Neural crest cell (in vitro differentiated cells): ENCODE results near the gene RAP1GDS1. TPM values are rescaled to one million over a fixed set of nuclear protein-coding genes. Genes with fewer than 3 reads are reported as not detected.
"Not testable (repeated sequence)": the region's sequence is repeated elsewhere in the genome, so short reads cannot be mapped to it uniquely, and the experiment has no call there.

Experiments
- DNase-seq: peaks from one replicate; pipeline ENCODE4 v3.0.0; 2021; ENCODE audit warnings: low read depth, mixed read lengths, low spot score
- H3K27ac Mint-ChIP-seq: one replicate; pipeline ENCODE4 v1.8.0; 2021; ENCODE audit warnings: mild to moderate bottlenecking, mixed read lengths; ENCODE audit not compliant: unreplicated experiment
- H3K27me3 Mint-ChIP-seq: 2 replicates; pipeline ENCODE4 v1.8.0; 2021; ENCODE audit warnings: low read depth, mild to moderate bottlenecking, mixed read lengths
- H3K36me3 Mint-ChIP-seq: 2 replicates; pipeline ENCODE4 v1.8.0; 2021; ENCODE audit warnings: low read depth, mild to moderate bottlenecking, mixed read lengths
- H3K4me1 Mint-ChIP-seq: 2 replicates; pipeline ENCODE4 v1.8.0; 2021; ENCODE audit warnings: mixed read lengths
- H3K4me3 Mint-ChIP-seq: one replicate; pipeline ENCODE4 v1.8.0; 2021; ENCODE audit warnings: mild to moderate bottlenecking, mixed read lengths
- H3K9me3 Mint-ChIP-seq: 2 replicates; pipeline ENCODE4 v1.8.0; 2021; ENCODE audit warnings: mixed read lengths
- CTCF ChIP-seq: fragments of 200-600 bp; sonication (generic); conservative IDR thresholded peaks from 2 replicates; pipeline ENCODE4 v1.5.0; 2021; ENCODE audit warnings: antibody characterized with exemption, mild to moderate bottlenecking
- total RNA-seq: library from RNA; stranded (reverse); gene quantifications from 2 replicates; pipeline ENCODE4 v1.2.1, GENCODE V29; 2021

Gene RAP1GDS1
- total RNA-seq, 1 donor from 2014 or later, result 46.3 TPM

DNA sequence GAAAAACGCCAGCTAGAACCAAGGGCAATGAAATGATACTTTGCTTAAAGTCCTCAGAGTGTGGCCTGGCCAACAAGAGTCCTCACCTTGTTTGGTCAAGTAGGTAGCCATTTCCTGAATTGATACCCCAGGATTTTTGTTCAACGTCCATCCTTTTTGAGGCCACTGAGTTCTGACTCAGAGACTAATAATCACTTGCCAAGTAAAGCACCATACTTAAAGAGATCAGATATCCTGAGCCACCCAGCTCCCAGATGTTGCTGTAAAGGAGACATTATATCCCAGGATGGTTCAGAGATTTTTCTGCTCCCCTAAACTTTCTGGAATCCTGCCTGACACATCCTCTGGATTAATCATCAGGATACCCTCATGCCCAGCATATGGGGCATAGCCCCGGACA is 190.9 kb downstream of the RAP1GDS1 start:
- no peaks in the 10 kb centered on the region for H3K4me1 Mint-ChIP-seq
- no peaks in the 10 kb centered on the region for H3K27me3 Mint-ChIP-seq
- no peak for TF ChIP-seq CTCF
- H3K36me3 Mint-ChIP-seq, result peaks cover 15% of the 10 kb centered on the region
- H3K4me3 Mint-ChIP-seq, result no peak overlapping the region
- no peak for DNase-seq
- no peak overlapping the region for H3K27ac Mint-ChIP-seq
- peaks cover 7% of the 10 kb centered on the region for H3K9me3 Mint-ChIP-seq

GRCh38 chr4:98457422-98457821 is 196.2 kb downstream of the RAP1GDS1 start:
- peaks cover 11% of the 10 kb centered on the region for H3K36me3 Mint-ChIP-seq
- H3K4me1 Mint-ChIP-seq, H3K27me3 Mint-ChIP-seq, H3K27ac Mint-ChIP-seq, DNase-seq, H3K4me3 Mint-ChIP-seq: not testable (repeated sequence)
- peaks cover 12% of the 10 kb centered on the region for H3K9me3 Mint-ChIP-seq

DNA sequence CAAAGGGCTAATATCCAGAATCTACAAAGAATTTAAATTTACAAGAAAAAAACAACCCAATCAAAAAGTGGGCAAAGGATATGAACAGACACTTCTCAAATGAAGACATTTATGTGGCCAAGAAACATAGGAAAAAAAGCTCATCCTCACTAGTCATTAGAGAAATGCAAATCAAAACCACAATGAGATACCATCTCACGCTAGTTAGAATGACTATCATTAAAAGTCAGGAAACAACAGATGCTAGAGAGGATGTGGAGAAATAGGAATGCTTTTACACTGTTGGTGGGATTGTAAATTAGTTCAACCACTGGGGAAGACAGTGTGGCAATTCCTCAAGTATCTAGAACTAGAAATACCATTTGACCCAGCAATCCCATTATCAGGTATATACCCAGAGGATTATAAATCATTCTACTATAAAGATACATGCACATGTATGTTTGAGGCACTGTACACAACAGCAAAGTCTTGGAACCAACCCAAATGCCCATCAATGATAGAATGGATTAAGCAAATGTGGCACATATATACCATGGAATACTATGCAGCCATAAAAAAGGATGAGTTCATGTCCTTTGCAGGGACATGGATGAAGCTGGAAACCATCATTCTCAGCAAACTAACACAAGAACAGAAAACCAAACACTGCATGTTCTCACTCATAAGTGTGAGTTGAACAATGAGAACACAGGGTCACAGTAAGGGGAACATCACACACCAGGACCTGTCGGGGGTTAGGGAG is 200.1 kb downstream of the RAP1GDS1 start:
- H3K27me3 Mint-ChIP-seq, H3K27ac Mint-ChIP-seq, H3K9me3 Mint-ChIP-seq, H3K4me1 Mint-ChIP-seq, DNase-seq, H3K36me3 Mint-ChIP-seq, H3K4me3 Mint-ChIP-seq: not testable (repeated sequence)

- no peak for TF ChIP-seq CTCF
- Mint-ChIP-seq H3K4me1 (peaks cover 2% of the 10 kb centered on the region), H3K27me3 (no peaks in the 10 kb centered on the region), H3K9me3 (peaks cover 5% of the 10 kb centered on the region), H3K4me3 (no peak overlapping the region), H3K36me3 (peaks cover 3% of the 10 kb centered on the region), H3K27ac (no peak overlapping the region)
- no peak for DNase-seq
Observed at GRCh38 chr4:98462487-98462886, 201.3 kb downstream of the RAP1GDS1 start.

GRCh38 chr4:98466868-98467599 is 205.8 kb downstream of the RAP1GDS1 start:
- Mint-ChIP-seq H3K27ac (no peak overlapping the region), H3K9me3 (no peaks in the 10 kb centered on the region), H3K4me1 (peaks cover 24% of the 10 kb centered on the region), H3K4me3 (no peak overlapping the region), H3K27me3 (no peaks in the 10 kb centered on the region), H3K36me3 (peaks cover 16% of the 10 kb centered on the region)
- no peak for TF ChIP-seq CTCF
- no peak for DNase-seq

- peak; percentile 86 for TF ChIP-seq CTCF
- Mint-ChIP-seq H3K36me3 (peaks cover 20% of the 10 kb centered on the region), H3K27ac (no peak overlapping the region), H3K4me1 (peaks cover 24% of the 10 kb centered on the region), H3K4me3 (peak overlapping the region; percentile 69), H3K9me3 (no peaks in the 10 kb centered on the region), H3K27me3 (no peaks in the 10 kb centered on the region)
- peak; percentile 55 for DNase-seq
Observed at GRCh38 chr4:98467627-98468072, 206.5 kb downstream of the RAP1GDS1 start.
